Parathyroid adenoma (tissue), 2 donors: Measurements from ENCODE around the gene NOXRED1.

Source experiments
- H2AFZ ChIP-seq: fragments of 300-600 bp; sonication (generic); one replicate; pipeline ENCODE4 v1.7.0; 2017; ENCODE audit warnings: antibody characterized with exemption, mild to moderate bottlenecking
- H3K27ac ChIP-seq: fragments of 300-600 bp; sonication (generic); one replicate; pipeline ENCODE4 v1.7.0; 2017
- H3K27me3 ChIP-seq: fragments of 300-600 bp; sonication (generic); one replicate; pipeline ENCODE4 v1.7.0; 2017; ENCODE audit warnings: low read length; ENCODE audit not compliant: control insufficient read depth, insufficient read depth
- H3K36me3 ChIP-seq: fragments of 300-600 bp; sonication (generic); one replicate; pipeline ENCODE4 v1.7.0; 2017; ENCODE audit warnings: low read length; ENCODE audit not compliant: control insufficient read depth, insufficient read depth
- H3K4me1 ChIP-seq: fragments of 300-600 bp; sonication (generic); one replicate; pipeline ENCODE4 v1.7.0; 2017; ENCODE audit warnings: control low read depth
- H3K4me2 ChIP-seq: fragments of 300-600 bp; sonication (generic); one replicate; pipeline ENCODE4 v1.7.0; 2017; ENCODE audit warnings: low read length
- H3K4me3 ChIP-seq: fragments of 300-600 bp; sonication (generic); one replicate; pipeline ENCODE4 v1.7.0; 2017; ENCODE audit warnings: low read depth, low read length
- H3K79me2 ChIP-seq: fragments of 300-600 bp; sonication (generic); one replicate; pipeline ENCODE4 v1.7.0; 2017; ENCODE audit warnings: control low read depth
- H3K9ac ChIP-seq: fragments of 300-600 bp; sonication (generic); one replicate; pipeline ENCODE4 v1.7.0; 2017; ENCODE audit warnings: mild to moderate bottlenecking
- H3K9me3 ChIP-seq: fragments of 300-600 bp; sonication (generic); one replicate; pipeline ENCODE4 v1.7.0; 2017; ENCODE audit warnings: low read length; ENCODE audit not compliant: control insufficient read depth
- CTCF ChIP-seq: fragments of 300-600 bp; sonication (generic); IDR thresholded peaks from one replicate; pipeline ENCODE4 v1.7.0; 2017; ENCODE audit warnings: antibody characterized with exemption, mild to moderate bottlenecking
- donor health status: primary hyperparathyroidism.

The NOXRED1 gene

GRCh38 chr14:77423423-77423822, at the start of gene NOXRED1:
Gene NOXRED1 (minus strand): TSS chr14:77423523. CDS start chr14:77422889, 634 bp downstream.
- no peaks in the 10 kb centered on the region for H3K79me2 ChIP-seq
- no peaks in the 10 kb centered on the region for H3K27me3 ChIP-seq
- no peak for TF ChIP-seq CTCF
- H2AFZ ChIP-seq: no peak within 1 kb of the TSS
- H3K36me3 ChIP-seq: peaks cover 2% of the 10 kb centered on the region
- no peaks in the 10 kb centered on the region for H3K9me3 ChIP-seq
- H3K4me3 ChIP-seq: no peak within 1 kb of the TSS
- no peak within 1 kb of the TSS for H3K4me2 ChIP-seq
- H3K9ac ChIP-seq: no peak within 1 kb of the TSS
- no peak within 1 kb of the TSS for H3K27ac ChIP-seq
- H3K4me1 ChIP-seq: no peaks in the 10 kb centered on the region

GRCh38 chr14:77470224-77470870, 47.0 kb upstream of the NOXRED1 start:
- no peaks in the 10 kb centered on the region for H3K9me3 ChIP-seq
- no peaks in the 10 kb centered on the region for H3K4me1 ChIP-seq
- H3K4me2 ChIP-seq: no peak overlapping the region
- no peak overlapping the region for H3K9ac ChIP-seq
- no peaks in the 10 kb centered on the region for H3K27me3 ChIP-seq
- no peaks in the 10 kb centered on the region for H3K36me3 ChIP-seq
- no peak overlapping the region for H2AFZ ChIP-seq
- H3K27ac ChIP-seq: no peak overlapping the region
- no peak for TF ChIP-seq CTCF
- H3K79me2 ChIP-seq: no peaks in the 10 kb centered on the region
- no peak overlapping the region for H3K4me3 ChIP-seq

GRCh38 chr14:77469539-77469938, 46.2 kb upstream of the NOXRED1 start:
- Histone ChIP-seq H3K27me3 (no peaks in the 10 kb centered on the region), H3K4me1 (no peaks in the 10 kb centered on the region), H3K36me3 (no peaks in the 10 kb centered on the region), H3K9ac (no peak overlapping the region), H3K79me2 (no peaks in the 10 kb centered on the region), H3K9me3 (no peaks in the 10 kb centered on the region), H3K27ac (no peak overlapping the region), H3K4me2 (no peak overlapping the region), H3K4me3 (no peak overlapping the region), H2AFZ (no peak overlapping the region)
- TF ChIP-seq CTCF: no peak

- H2AFZ ChIP-seq: no peak overlapping the region
- no peaks in the 10 kb centered on the region for H3K9me3 ChIP-seq
- no peaks in the 10 kb centered on the region for H3K27me3 ChIP-seq
- H3K36me3 ChIP-seq: no peaks in the 10 kb centered on the region
- TF ChIP-seq CTCF: no peak
- H3K9ac ChIP-seq: no peak overlapping the region
- no peak overlapping the region for H3K27ac ChIP-seq
- H3K4me1 ChIP-seq: no peaks in the 10 kb centered on the region
- H3K4me2 ChIP-seq: no peak overlapping the region
- no peaks in the 10 kb centered on the region for H3K79me2 ChIP-seq
- H3K4me3 ChIP-seq: no peak overlapping the region
Observed at GRCh38 chr14:77469067-77469505, 45.8 kb upstream of the NOXRED1 start.

- Histone ChIP-seq H3K9ac (no peak overlapping the region), H3K4me1 (no peaks in the 10 kb centered on the region), H3K79me2 (no peaks in the 10 kb centered on the region), H3K9me3 (no peaks in the 10 kb centered on the region), H3K27me3 (no peaks in the 10 kb centered on the region), H3K4me3 (no peak overlapping the region), H3K27ac (no peak overlapping the region), H3K4me2 (no peak overlapping the region), H2AFZ (no peak overlapping the region), H3K36me3 (no peaks in the 10 kb centered on the region)
- TF ChIP-seq CTCF: no peak
Observed at GRCh38 chr14:77467801-77468200, 44.5 kb upstream of the NOXRED1 start.
